ENCODE data around the gene AXIN1. TPM values are rescaled to one million over a fixed set of nuclear protein-coding genes. Genes with fewer than 3 reads are reported as not detected.
"Not testable (repeated sequence)": the region's sequence is repeated elsewhere in the genome, so short reads cannot be mapped to it uniquely, and the experiment has no call there.

AXIN1 gene
- total RNA-seq, 1 experiment from 2014 or later = 26.9 TPM

DNA sequence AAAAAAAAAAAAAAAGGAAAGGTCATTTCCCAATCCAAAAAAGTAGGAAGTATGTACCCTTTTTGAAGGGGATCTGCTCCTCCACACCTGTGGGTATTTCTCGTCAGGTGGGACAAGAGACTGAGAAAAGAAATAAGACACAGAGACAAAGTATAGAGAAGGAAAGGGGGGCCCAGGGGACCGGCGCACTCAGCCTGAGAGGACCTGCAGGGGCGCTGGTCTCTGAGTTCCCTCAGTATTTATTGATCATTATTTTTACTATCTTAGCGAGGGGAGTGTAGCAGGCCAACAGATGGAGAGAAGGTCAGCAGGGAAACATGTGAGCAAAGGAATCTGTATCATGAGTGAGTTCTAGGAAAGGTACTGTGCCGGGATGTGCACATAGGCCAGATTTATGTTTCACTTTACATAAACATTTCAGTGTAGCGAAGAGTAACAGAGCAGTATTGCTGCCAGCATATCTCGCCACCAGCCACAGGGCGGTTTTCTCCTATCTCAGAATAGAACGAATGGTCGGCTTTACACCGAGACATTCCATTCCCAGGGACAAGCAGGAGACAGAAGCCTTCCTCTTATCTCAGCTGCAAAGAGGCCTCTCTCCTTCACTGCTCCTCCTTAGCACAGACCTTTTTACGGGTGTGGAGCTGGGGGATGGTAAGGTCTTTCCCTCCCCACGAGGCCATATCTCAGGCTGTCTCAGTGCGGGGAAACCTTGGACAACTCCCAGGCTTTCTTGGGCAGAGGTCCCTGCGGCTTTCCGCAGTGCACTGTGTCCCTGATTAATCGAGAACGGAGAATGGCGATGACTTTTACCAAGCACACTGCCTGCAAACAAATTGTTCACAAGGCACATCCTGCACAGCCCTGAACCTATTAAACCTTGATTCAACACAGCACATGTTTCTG is 35.5 kb upstream of the AXIN1 start:
- H3K9me3 ChIP-seq (ENCODE audit: low read length); H3F3A ChIP-seq (ENCODE audit: low read length, unreplicated experiment); H3K27ac ChIP-seq (ENCODE audit: low read length); intact Hi-C loops (cut with micrococcal nuclease); ATAC-seq; BruUV-seq (replicated peaks); H3K9ac ChIP-seq (ENCODE audit: low read length); H3K4me3 ChIP-seq (ENCODE audit: low read length); DNase-seq; POLR2A ChIA-PET (ENCODE audit: unreplicated experiment); H3K27me3 ChIP-seq (ENCODE audit: low read length); H3K79me2 ChIP-seq (ENCODE audit: low read length); H3K9me2 ChIP-seq (replicated peaks; ENCODE audit: low read length); H3K36me3 ChIP-seq (ENCODE audit: low read depth, low read length); CTCF ChIA-PET; H4K20me1 ChIP-seq (ENCODE audit: low read length): not testable (repeated sequence)
- peak overlapping the region; percentile 67; the same call in 1 of the 2 replicates for H2AFZ ChIP-seq (ENCODE audit: low read length)
- TF ChIP-seq, protein P1, sequence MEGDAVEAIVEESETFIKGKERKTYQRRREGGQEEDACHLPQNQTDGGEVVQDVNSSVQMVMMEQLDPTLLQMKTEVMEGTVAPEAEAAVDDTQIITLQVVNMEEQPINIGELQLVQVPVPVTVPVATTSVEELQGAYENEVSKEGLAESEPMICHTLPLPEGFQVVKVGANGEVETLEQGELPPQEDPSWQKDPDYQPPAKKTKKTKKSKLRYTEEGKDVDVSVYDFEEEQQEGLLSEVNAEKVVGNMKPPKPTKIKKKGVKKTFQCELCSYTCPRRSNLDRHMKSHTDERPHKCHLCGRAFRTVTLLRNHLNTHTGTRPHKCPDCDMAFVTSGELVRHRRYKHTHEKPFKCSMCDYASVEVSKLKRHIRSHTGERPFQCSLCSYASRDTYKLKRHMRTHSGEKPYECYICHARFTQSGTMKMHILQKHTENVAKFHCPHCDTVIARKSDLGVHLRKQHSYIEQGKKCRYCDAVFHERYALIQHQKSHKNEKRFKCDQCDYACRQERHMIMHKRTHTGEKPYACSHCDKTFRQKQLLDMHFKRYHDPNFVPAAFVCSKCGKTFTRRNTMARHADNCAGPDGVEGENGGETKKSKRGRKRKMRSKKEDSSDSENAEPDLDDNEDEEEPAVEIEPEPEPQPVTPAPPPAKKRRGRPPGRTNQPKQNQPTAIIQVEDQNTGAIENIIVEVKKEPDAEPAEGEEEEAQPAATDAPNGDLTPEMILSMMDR (conservative IDR thresholded peaks at IDR 0.05; ENCODE audit: low read depth, low read length) = 0 out of 2 replicates have a peak, but pooled peaks have one; percentile 10
- H3K4me1 ChIP-seq (ENCODE audit: insufficient read depth, low read length) = peaks cover 11% of the 10 kb centered on the region
- peak overlapping the region; percentile 51; the same call in 1 of the 2 replicates for H3K4me2 ChIP-seq (ENCODE audit: low read length)

DNA sequence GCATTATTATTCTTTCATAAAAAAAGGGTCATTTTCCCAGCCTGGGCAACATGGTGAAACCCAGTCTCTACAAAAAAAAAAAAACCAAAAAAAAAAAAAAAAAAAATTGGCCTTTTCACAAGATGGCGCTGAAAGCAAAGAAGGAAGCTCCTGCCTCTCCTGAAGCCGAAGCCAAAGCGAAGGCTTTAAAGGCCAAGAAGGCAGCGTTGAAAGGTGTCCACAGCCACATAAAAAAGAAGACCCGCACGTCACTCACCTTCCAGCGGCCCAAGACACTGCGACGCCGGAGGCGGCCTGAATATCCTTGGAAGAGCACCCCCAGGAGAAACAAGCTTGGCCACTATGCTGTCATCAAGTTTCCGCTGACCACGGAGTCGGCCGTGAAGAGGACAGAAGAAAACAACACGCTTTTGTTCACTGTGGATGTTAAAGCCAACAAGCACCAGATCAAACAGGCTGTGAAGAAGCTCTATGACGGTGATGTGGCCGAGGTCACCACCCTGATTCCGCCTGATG is 34.2 kb upstream of the AXIN1 start:
- BruUV-seq (replicated peaks) = no TSS peak
- no peak for TF ChIP-seq EZH2 (IDR thresholded peaks at IDR 0.05; ENCODE audit: low read length, unreplicated experiment)
- no peak for TF ChIP-seq EZH2phosphoT487 (IDR thresholded peaks at IDR 0.05; ENCODE audit: borderline replicate concordance, low read length)
- TF ChIP-seq, protein P1 (conservative IDR thresholded peaks at IDR 0.05; ENCODE audit: low read depth, low read length) = no peak; the same call in 1 of the 2 replicates
- DNase-seq = no peak
- no peak overlapping the region for H3K4me3 ChIP-seq (ENCODE audit: low read length)
- H3K27me3 ChIP-seq (ENCODE audit: low read length) = no peaks in the 10 kb centered on the region
- peaks cover 14% of the 10 kb centered on the region for H3K4me1 ChIP-seq (ENCODE audit: insufficient read depth, low read length)
- H3F3A ChIP-seq (ENCODE audit: low read length, unreplicated experiment) = no peaks in the 10 kb centered on the region
- H3K36me3 ChIP-seq (ENCODE audit: low read depth, low read length) = no peaks in the 10 kb centered on the region
- no peaks in the 10 kb centered on the region for H3K9me3 ChIP-seq (ENCODE audit: low read length)
- no peak overlapping the region for H3K4me2 ChIP-seq (ENCODE audit: low read length)
- no peak overlapping the region for H2AFZ ChIP-seq (ENCODE audit: low read length)
- no peak overlapping the region for H3K27ac ChIP-seq (ENCODE audit: low read length)
- ChIA-PET POLR2A (ENCODE audit: unreplicated experiment) (no interaction called here), CTCF (no interaction called here)
- H3K9ac ChIP-seq (ENCODE audit: low read length) = no peak overlapping the region
- intact Hi-C loops (cut with micrococcal nuclease) = no loop called here
- H4K20me1 ChIP-seq (ENCODE audit: low read length) = no peaks in the 10 kb centered on the region
- H3K9me2 ChIP-seq (replicated peaks; ENCODE audit: low read length) = no peaks in the 10 kb centered on the region
- ATAC-seq = no peak
- no peaks in the 10 kb centered on the region for H3K79me2 ChIP-seq (ENCODE audit: low read length)

Measured in PC-3 (cell line).